Measurements from ENCODE around the gene CCDC18.
"Not testable (repeated sequence)": the region's sequence is repeated elsewhere in the genome, so short reads cannot be mapped to it uniquely, and the experiment has no call there.

Gene CCDC18

DNA sequence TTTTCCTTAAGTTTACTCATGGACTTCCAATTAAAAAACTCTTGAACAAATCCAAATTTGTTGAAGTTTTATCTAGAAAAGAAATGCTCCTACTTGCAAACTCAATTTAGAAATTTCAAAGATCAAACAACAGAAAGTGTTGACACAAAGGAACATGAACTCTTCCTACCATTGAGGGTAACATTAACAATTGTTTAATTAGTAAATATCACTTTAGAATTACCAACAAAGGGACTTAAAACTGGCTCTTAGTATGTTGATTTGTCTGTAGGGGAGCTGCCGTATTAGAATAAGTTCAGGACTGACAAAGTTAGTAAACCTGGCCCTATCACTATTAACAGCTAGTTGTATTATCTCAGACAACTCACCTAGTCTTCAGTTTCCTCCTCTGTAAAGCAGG lies 57.9 kb downstream of the CCDC18 start:
- no peak for DNase-seq (ENCODE audit: low read depth in 3 of 3, low spot score in 1 of 3)

DNA sequence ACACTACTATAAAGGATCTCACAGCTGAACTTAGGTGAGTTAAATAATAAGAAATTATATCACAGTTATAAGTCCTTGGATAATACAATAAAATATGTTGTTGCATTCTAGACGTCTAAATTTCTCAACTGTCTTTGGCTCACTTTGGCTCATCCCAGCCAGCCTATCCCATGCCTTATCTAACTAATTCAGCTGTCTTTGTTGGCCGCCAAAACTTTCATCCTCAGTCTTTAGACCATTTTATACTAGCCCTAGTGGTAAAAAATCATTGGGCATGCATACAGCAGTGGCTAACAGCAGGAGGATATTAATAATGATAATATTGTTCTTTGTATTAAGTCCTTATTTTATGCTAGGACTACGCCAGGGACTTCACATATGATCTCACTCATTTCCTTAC lies 59.3 kb downstream of the CCDC18 start:
- no peak for DNase-seq (ENCODE audit: low read depth in 3 of 3, low spot score in 1 of 3)

GRCh38 chr1:93243233-93243632 lies 62.7 kb downstream of the CCDC18 start:
- DNase-seq (ENCODE audit: low read depth in 3 of 3, low spot score in 1 of 3), result not testable (repeated sequence)

DNA sequence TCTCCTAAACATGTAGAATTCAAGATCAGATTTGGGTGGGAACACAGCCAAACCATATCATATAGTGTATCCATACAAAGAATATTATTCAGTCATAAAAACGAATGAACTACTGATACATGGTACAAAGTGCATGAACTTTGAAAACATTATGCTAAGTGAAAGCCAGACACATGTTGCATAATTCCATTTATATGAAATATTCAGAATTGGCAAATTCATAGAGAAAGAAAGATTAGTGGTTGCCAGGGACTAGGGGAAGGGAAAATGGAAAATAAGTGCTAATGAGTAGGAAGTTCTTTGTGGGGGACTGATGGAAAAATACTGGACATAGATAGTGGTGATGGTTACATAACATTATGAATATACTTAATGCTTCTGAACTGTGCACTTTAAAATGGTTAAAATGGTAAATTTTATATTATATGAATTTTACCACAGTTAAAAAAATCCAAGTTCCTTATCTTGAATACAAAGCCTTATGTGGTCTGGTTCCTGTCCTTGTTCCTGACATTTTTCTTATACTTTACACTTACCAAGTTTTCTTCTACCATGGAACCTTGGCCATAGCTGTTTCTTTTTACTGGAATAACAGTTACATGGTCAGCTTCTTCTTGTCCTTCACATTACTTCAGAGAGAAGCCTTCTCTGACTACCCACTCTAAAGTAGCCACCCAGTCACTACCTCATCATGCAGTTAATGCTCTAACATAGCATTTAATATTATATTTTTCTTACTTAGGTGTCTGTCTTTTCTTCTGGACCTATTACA lies 64.0 kb downstream of the CCDC18 start:
- DNase-seq (ENCODE audit: low read depth in 3 of 3, low spot score in 1 of 3), result no peak

DNA sequence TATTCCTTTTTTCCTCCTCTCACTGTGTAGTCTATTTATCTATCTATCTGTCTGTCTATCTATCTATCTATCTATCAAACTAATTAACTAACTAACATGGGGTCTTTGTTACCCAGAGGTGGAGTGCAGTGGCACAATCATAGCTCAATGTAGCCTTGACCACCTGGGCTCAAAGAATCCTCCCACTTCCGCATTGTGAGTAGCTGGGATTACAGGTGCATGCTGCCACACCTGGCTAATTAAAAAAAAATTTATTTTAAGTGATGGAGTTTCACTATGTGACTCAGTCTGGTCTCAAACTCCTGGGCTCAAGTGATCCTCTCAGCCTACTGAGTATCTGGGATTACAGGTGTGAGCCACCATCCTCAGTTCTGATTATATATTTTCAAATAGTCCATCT lies 71.4 kb downstream of the CCDC18 start:
- no peak for DNase-seq (ENCODE audit: low read depth in 3 of 3, low spot score in 1 of 3)

DNA sequence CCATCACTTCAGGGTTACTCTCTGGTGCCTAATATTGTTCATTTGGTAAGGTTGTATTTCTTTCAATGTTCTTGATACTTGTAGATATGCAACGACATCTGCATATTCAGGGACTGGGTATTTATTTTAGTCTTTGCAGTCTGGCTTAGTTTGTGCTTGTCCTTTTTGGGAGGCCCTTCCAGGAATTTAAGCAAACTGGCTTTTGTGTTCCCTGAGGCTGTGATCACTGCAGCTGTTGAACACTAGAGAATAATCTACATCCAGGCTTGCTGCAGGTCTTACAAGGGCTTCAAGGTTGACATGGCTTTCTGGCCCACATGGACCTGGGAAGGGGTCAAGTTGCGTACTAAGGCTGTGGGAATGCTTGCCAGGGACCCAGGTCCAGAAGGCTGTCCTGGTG lies 72.1 kb downstream of the CCDC18 start:
- DNase-seq (ENCODE audit: low read depth in 3 of 3, low spot score in 1 of 3), result no peak

DNA sequence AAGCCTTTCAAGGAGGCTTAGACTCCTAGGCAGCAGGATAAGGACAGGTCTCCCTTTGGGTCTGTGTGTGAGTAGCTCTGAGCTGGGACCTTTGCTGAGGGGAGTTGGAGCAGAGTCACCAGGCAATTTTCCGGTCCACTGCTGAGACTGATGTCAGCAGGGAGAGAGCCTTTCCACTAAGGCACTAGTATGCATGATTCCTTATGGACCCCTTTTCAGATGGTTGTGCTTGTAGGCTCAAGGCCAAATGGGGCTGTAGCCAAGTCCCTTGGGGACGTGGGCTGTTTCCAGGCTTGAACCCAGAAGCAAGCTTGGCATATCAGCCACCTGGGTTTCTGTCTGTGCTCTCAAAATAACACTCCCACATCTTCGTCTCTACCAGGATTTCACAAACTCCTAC lies 73.0 kb downstream of the CCDC18 start:
- DNase-seq (ENCODE audit: low read depth in 3 of 3, low spot score in 1 of 3), result no peak

- no peak for DNase-seq (ENCODE audit: low read depth in 3 of 3, low spot score in 1 of 3)
Measured at GRCh38 chr1:93255222-93256079, 74.9 kb downstream of the CCDC18 start.

DNA sequence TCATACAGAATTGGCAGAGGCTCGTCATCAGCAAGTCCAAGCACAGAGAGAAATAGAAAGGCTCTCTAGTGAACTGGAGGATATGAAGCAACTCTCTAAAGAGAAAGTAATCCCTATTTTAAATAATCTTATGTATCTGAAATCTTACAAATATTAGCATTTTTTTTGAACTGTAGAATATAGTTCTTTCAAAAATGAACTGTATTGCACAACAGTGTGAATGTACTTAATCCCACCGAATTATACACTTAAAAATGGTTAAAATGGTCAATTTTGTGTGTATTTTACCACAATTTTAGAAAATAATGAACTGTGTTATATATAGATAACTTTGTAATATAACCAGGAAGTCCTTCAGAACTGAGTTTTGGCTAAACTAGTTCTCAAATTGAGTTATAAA lies 75.9 kb downstream of the CCDC18 start:
- no peak for DNase-seq (ENCODE audit: low read depth in 3 of 3, low spot score in 1 of 3)

GRCh38 chr1:93257889-93258288 lies 77.4 kb downstream of the CCDC18 start:
- no peak for DNase-seq (ENCODE audit: low read depth in 3 of 3, low spot score in 1 of 3)

GRCh38 chr1:93260726-93261125 lies 80.2 kb downstream of the CCDC18 start:
- DNase-seq (ENCODE audit: low read depth in 3 of 3, low spot score in 1 of 3), result not testable (repeated sequence)

GRCh38 chr1:93262645-93263044 lies 82.1 kb downstream of the CCDC18 start:
- DNase-seq (ENCODE audit: low read depth in 3 of 3, low spot score in 1 of 3), result no peak

GRCh38 chr1:93268888-93269287 lies 88.4 kb downstream of the CCDC18 start:
- DNase-seq (ENCODE audit: low read depth in 3 of 3, low spot score in 1 of 3), result not testable (repeated sequence)

- DNase-seq (ENCODE audit: low read depth in 3 of 3, low spot score in 1 of 3), result not testable (repeated sequence)
Measured at GRCh38 chr1:93275262-93275633, 94.7 kb downstream of the CCDC18 start.

- DNase-seq (ENCODE audit: low read depth in 3 of 3, low spot score in 1 of 3), result no peak
Measured at GRCh38 chr1:93275634-93276295, 95.2 kb downstream of the CCDC18 start.

DNA sequence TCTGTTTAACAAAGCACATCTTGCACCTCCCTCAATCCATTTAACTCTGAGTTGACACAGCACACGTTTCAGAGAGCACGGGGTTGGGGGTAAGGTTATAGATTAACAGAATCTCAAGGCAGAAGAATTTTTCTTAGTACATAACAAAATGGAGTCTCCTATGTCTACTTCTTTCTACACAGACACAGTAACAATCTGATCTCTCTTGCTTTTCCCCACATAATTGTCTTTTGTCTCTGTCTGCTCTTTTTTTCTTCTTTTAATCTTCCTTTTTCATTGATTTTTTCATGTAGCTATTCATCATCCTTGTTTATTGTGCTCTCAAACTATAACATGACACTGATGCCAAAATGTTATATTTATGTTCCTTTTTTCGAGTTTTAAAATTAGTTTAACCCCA lies 97.0 kb downstream of the CCDC18 start:
- DNase-seq (ENCODE audit: low read depth in 3 of 3, low spot score in 1 of 3), result not testable (repeated sequence)

DNA sequence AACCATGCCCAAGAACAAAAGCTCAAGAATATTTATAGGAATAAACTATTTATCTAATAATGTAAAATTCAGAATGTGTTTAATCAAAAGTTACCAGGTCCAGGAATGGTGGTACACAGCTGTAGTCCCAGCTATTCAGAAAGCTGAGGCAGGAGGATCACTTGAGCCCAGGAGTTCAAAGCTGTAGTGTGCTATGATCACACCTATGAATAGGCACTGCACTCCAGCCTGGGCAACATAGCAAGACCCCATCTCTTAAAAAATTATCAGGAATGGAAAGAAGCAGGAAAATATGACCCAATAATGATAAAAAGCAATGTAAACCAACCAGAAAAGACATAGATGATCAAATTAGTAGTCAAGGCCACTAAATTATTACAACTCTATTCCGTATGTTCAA lies 103.0 kb downstream of the CCDC18 start:
- no peak for DNase-seq (ENCODE audit: low read depth in 3 of 3, low spot score in 1 of 3)

DNA sequence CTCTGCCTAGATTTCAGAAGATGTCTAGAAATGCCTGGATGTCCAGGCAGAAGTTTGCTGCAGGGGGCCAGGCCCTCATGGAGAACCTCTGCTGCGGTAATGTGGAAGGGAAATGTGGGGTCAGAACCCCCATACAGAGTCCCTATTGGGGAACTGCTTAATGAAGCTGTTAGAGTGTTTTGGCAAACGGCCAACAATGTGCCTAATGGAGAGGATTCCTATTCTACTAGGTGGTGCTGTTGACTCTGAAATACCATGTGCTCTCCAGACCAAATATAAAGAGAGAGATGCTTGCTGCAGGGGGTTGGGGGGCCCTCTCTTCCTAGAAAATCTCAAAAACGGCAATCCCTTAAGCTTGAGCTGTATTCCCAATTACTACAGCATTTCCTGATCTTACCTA lies 108.0 kb downstream of the CCDC18 start:
- DNase-seq (ENCODE audit: low read depth in 3 of 3, low spot score in 1 of 3), result no peak

DNA sequence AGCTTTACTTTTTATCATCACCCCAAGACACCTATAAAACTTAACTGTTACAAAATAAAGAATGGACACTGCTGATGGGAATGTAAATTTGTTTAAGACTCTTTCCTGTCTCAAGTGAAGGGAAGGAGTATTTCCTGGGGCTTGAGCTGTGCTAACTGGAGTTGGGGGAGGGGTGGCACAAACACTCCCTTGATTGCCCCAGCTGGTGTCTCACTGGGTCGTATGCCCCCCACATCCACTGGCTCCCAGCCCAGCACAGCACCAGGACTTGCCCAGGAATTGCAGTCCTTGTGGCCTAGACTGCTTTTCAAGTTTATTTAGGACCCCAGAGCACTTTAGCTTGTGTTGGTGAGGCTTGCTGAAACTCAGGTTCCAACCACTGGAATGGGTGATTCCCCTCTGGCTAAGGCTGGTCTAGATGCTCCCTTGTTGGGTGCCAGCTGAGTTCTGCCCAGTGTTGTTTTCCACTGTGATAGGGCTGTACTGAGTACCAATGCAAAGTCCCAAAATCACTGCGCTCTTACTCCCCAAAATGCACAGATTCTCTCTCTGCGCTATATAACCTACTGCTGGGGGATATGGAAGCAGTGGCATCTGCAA lies 116.1 kb downstream of the CCDC18 start:
- DNase-seq (ENCODE audit: low read depth in 3 of 3, low spot score in 1 of 3), result no peak

- DNase-seq (ENCODE audit: low read depth in 3 of 3, low spot score in 1 of 3), result no peak
Measured at GRCh38 chr1:93301131-93301530, 120.6 kb downstream of the CCDC18 start.

GRCh38 chr1:93302078-93302477 lies 121.6 kb downstream of the CCDC18 start:
- no peak for DNase-seq (ENCODE audit: low read depth in 3 of 3, low spot score in 1 of 3)
